Coronary artery (tissue), 2 donors: ENCODE data around the gene JHY.

ENCODE experiments used
- DNase-seq: peaks from one replicate; pipeline ENCODE4 v3.0.0-alpha.2; 2017; ENCODE audit warnings: low spot score
- H3K27ac ChIP-seq, 2 donors: fragments of 200-600 bp; sonication (generic); one replicate each; pipeline ENCODE4 v1.5.1; 2016 to 2019
- H3K4me3 ChIP-seq: fragments of 200-600 bp; sonication (generic); 2 replicates; pipeline ENCODE4 v1.5.1; 2016; ENCODE audit warnings: mild to moderate bottlenecking, moderate library complexity
- TF ChIP-seq, protein P1 (sequence below): fragments of 200-600 bp; sonication (generic); IDR thresholded peaks from one replicate; pipeline ENCODE4 v1.5.1; 2019; ENCODE audit warnings: antibody characterized with exemption

The JHY gene

DNA sequence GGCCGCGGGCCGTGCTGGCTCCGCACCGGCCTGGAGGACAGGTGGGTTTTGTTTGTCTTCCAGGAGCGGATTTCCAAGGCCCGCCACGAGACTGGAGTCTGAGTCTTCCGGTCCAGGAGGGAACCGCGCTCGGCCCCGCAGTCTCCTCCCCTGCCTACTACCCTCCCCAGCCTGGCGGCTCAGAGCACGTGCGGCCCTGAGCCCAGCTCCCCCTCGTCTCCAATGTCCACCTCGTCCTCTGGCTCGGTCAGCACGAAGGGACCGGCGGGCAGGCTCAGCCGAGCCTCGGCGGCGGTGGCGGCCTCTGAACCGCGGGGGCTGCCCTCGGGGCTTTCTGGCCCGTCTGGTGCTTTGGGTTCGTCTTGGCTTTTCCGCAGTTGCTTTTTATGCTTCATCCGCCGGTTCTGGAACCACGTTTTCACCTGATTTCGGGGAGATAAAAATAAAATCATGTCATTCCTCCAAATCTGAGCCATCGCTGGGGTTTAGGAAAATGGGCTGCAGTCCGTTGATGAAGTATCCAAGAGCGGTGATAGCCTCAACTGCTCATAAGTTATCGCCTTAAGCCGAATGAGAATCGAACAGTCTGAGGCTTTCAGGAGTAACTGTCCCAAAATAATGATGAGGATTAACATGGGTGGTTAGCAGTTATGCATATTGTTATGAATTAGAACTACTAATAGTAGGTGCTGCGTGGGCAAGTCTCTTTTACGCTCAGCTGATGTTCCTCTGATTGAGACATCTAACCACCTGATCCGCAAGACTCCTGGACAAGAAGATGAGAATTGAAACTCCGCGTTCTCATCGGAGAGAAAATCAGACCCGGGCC lies 95.1 kb downstream of the JHY start:
- TF ChIP-seq, protein P1, sequence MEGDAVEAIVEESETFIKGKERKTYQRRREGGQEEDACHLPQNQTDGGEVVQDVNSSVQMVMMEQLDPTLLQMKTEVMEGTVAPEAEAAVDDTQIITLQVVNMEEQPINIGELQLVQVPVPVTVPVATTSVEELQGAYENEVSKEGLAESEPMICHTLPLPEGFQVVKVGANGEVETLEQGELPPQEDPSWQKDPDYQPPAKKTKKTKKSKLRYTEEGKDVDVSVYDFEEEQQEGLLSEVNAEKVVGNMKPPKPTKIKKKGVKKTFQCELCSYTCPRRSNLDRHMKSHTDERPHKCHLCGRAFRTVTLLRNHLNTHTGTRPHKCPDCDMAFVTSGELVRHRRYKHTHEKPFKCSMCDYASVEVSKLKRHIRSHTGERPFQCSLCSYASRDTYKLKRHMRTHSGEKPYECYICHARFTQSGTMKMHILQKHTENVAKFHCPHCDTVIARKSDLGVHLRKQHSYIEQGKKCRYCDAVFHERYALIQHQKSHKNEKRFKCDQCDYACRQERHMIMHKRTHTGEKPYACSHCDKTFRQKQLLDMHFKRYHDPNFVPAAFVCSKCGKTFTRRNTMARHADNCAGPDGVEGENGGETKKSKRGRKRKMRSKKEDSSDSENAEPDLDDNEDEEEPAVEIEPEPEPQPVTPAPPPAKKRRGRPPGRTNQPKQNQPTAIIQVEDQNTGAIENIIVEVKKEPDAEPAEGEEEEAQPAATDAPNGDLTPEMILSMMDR, result no peak
- DNase-seq, result no peak
- Histone ChIP-seq H3K4me3 (peak overlapping the region; percentile 55), H3K27ac (no peak overlapping the region)

DNA sequence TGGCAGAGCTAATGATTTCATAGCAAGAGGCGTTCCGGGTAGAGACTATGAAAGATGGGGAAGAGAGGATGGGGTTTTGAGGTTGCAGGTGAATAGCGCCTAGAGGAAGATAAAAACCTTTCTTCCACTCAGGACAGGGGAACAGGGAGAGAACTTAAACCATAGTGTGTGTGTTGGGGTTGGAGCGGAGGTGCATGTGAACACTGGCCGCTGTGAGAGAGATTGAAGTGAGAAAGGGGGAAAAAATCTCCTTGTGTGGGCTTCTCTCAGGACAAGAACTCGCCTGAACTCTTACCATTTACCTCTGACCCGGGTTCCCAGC lies 95.7 kb downstream of the JHY start:
- TF ChIP-seq, protein P1, result no peak
- no peak overlapping the region for H3K27ac ChIP-seq
- no peak for DNase-seq
- no peak overlapping the region for H3K4me3 ChIP-seq

DNA sequence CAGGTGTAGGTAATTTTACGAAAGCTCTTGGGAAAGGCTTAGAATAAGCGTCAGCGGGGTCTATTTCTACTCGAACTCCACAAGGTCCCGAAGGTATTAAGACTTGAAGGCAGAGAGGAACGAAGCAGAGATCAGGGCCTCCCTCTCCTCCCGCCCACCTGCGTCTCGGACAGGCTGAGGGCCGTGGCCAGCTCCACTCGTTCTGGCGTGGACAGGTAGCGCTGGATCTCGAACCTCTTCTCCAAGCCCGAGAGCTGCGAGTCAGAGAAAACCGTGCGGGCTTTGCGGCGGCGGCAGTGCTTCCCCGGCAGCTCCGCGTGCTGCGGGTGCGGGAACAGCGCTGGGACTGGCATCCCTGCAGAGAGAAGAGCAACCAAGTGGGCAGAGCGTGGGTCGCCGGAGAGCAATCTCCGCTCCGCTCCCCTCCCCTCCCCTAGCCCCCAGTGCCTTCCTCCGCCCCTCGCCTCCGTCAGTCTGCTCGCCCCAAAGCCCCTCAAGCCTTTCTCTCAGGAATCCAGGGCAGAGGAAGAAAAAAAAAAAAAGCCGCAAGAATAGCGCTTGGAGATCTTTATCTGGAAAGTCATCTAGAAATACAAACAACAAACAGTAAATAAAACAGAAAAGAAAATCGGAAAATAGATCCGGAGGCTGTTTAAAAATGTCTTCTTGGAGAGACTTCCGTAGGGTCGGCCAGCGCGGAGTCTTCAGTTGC lies 96.7 kb downstream of the JHY start:
- no peak for DNase-seq
- no peak overlapping the region for H3K27ac ChIP-seq

DNA sequence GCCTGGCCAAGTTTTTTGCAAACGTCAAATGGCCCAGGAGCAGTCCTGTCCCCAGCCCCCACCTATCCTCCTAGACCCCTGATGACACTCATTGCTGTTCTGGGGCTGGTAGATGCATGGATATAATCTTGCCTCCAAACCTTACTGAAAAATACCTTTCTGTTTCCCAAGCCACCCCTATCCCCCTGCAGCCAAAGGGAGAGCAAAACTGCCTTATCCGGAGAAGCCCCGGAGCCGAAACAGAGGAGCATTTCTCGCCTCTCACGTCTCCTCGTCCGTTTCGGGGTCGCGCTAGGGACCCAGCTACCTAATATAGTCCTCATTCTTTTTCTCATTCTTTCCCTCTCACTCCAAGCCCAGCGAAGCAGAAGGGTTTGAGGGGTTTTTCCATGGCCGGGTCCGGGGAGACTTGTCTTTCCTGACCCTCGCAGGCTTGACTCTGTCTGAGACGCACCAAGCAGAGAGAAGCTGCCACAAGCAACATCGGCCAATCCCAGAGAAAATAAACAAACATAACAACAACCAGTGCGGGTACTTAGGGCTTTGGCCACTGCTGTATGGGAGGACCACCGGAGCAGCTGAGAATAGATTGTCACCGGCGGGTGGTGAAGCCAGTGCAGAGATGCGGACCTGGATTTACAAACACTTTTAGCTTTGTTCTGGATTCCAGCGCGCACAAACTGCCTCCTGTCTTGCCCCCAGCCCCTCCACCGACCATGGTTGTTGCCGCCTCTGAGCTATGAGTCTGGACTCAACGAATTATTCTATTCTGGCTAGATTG lies 97.4 kb downstream of the JHY start:
- TF ChIP-seq, protein P1, result no peak

More for the DNA sequence above, 96.7 kb downstream of the JHY start:
- H3K4me3 ChIP-seq, result no peak overlapping the region
- TF ChIP-seq, protein P1, result no peak

DNA sequence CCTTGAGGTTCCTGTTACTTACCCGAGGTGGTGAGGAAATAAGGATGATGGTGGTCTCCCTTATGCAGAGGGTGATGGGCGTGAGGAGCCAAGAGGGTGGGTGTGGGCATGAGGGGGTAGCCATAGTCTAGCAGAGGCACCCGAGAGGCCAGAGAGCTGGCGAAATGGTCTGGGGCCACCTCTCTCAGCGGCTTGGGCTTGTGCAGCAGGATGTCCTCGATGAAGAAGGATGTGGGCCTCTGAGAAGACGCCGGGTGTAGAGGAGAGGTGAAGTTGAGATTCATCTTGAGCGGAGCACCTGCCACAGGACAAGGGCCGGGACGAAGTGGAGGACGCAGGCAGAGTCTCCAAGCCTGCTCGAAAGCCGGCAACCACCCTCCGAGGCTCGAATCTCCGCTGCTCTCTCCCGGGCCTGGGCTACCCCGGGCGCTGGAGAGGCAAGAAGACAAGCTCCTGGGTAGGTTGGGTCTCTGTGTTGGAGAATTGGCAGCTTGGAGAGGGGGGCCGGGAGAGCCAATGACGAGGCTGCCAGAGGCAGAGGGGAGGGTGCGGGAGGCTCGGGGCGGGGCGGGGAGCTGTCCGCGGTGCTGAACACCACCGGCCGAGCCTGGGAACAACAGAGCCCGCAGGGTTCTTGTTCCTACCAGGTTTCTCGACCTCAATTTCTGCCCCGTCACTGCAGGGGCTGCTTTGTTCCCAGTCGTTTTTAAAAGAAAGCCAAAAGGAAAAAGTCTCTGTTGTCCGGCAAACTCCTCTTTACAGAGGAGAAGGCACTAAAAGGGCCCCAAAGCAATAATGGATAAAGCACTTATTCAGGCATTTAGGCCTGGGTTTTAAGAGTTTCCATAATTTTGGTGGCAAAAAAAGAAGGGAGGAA lies 99.1 kb downstream of the JHY start, which contains the start of gene BSX:
Gene BSX (minus strand): TSS at position 447 of the 877 bp plus-strand sequence. CDS start 163 bp downstream, at position 284.
- Histone ChIP-seq H3K4me3 (no peak within 1 kb of the TSS), H3K27ac (no peak within 1 kb of the TSS)
- no peak for DNase-seq
- TF ChIP-seq, protein P1, result no peak

More for the DNA sequence above, 97.4 kb downstream of the JHY start:
- no peak for DNase-seq
- no peak overlapping the region for H3K4me3 ChIP-seq
- no peak overlapping the region for H3K27ac ChIP-seq

DNA sequence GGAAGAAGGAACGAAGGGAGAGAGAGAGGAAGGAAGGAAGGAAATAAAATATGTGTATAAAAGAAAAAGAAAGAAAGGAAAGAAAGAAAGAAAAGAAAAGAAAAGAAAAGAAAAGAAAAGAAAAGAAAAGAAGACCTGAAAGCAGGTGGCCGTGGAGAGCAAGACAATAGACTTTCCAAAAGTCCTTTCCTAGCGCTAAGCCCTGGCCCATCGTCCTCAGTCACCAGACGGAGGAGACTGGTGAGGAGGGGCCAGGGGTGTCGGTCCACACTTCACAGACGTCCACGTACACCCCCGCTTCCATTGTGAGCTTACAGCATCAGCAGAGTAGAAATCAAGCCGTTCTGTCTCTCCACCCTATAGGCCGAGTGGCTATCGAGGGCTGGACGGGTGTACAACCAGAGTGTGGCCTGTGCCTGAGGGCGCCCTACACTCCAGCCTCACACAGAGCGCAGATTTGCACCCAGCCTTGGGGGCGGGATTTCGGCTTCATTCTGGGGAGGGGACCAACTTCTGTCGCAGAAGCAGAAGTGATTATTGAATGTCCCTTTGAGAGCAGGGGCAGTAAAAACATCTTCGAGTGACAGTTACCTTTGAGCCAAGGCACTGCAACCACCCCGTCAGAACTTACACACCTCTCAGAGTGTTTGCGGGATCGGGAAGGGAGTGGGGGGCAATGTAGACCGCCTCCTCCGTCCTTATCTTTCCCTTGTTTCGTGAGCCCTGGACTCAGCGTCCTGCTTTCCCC lies 101.1 kb downstream of the JHY start:
- peak overlapping the region; percentile 78 for H3K4me3 ChIP-seq
- no peak for DNase-seq
- no peak overlapping the region for H3K27ac ChIP-seq
- TF ChIP-seq, protein P1, result no peak
